T-helper 2 cell treated with Interferon-gamma antibody and Interleukin-4, amounts not matched to agents 5 μg/mL and 100 μg/mL, for 36 hours (primary cell): ENCODE results near the gene NAV2.

ENCODE experiments used
- DNase-seq: peaks from one replicate; pipeline ENCODE4 v3.0.0; 2021; ENCODE audit warnings: low spot score
- H3K27ac Mint-ChIP-seq: one replicate; pipeline ENCODE4 v1.8.0; 2021; ENCODE audit warnings: mild to moderate bottlenecking, mixed read lengths
- H3K27me3 Mint-ChIP-seq: one replicate; pipeline ENCODE4 v1.8.0; 2021; ENCODE audit warnings: low read depth, mixed read lengths
- H3K36me3 Mint-ChIP-seq: one replicate; pipeline ENCODE4 v1.8.0; 2021; ENCODE audit warnings: low read depth, mixed read lengths
- H3K4me1 Mint-ChIP-seq: one replicate; pipeline ENCODE4 v1.8.0; 2021; ENCODE audit warnings: low read depth, mixed read lengths
- H3K4me3 Mint-ChIP-seq: one replicate; pipeline ENCODE4 v1.8.0; 2022; ENCODE audit warnings: mild to moderate bottlenecking, moderate library complexity, mixed read lengths
- H3K9me3 Mint-ChIP-seq: one replicate; pipeline ENCODE4 v1.8.0; 2021; ENCODE audit warnings: mixed read lengths

The NAV2 gene

GRCh38 chr11:19869946-19870589 is 157.4 kb downstream of the NAV2 start:
- H3K4me1 Mint-ChIP-seq: no peaks in the 10 kb centered on the region
- DNase-seq: no peak
- H3K9me3 Mint-ChIP-seq: no peaks in the 10 kb centered on the region
- no peaks in the 10 kb centered on the region for H3K27me3 Mint-ChIP-seq
- H3K27ac Mint-ChIP-seq: no peak overlapping the region
- H3K36me3 Mint-ChIP-seq: no peaks in the 10 kb centered on the region
- H3K4me3 Mint-ChIP-seq: no peak overlapping the region

DNA sequence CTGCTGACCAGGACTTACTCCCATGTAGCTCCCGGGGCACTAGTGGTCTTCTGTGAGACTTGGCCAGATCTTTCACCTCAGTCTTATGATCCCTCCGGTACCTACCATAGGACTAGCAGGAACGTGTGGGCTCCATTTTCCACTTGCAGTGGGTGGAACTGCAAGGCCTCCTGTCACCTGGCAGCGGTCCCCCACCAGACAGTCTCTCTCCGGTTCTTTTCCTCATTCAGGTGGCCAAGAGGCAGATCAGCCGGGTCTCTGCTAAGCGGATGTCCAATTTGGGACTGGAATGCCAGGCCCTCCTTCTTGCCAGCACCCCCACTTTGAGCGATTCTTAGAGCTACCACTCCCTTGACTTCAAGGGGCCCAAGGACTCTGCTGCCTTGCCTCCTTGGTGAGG is 158.9 kb downstream of the NAV2 start:
- Mint-ChIP-seq H3K4me3 (no peak overlapping the region), H3K4me1 (no peaks in the 10 kb centered on the region), H3K36me3 (no peaks in the 10 kb centered on the region), H3K27me3 (no peaks in the 10 kb centered on the region), H3K27ac (no peak overlapping the region), H3K9me3 (no peaks in the 10 kb centered on the region)
- no peak for DNase-seq

GRCh38 chr11:19872512-19873145 is 160.0 kb downstream of the NAV2 start:
- H3K4me3 Mint-ChIP-seq: no peak overlapping the region

DNA sequence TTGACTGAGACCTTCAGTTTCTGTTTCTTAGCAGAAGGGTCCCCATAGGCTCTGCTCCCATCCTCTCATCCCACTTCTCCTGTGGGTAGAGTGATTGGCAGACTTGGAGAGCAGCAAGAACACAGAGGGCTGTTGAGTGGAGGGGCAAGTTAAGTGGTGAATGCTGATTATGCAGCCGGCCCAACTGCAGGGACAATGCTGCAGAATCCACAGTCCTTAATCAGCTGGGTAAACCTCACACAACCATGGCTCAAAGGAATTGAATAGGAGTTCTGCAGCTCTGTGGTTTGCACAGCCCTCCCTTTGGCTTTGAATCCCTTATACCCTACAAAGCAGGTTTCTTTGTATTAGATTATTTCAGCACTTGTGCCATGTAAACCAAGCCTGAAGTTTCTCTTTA is 161.1 kb downstream of the NAV2 start:
- no peak for DNase-seq
- H3K4me3 Mint-ChIP-seq: no peak overlapping the region

More at GRCh38 chr11:19872512-19873145, 160.0 kb downstream of the NAV2 start:
- Mint-ChIP-seq H3K27ac (no peak overlapping the region), H3K9me3 (no peaks in the 10 kb centered on the region), H3K36me3 (no peaks in the 10 kb centered on the region), H3K4me1 (no peaks in the 10 kb centered on the region), H3K27me3 (no peaks in the 10 kb centered on the region)
- DNase-seq: no peak

DNA sequence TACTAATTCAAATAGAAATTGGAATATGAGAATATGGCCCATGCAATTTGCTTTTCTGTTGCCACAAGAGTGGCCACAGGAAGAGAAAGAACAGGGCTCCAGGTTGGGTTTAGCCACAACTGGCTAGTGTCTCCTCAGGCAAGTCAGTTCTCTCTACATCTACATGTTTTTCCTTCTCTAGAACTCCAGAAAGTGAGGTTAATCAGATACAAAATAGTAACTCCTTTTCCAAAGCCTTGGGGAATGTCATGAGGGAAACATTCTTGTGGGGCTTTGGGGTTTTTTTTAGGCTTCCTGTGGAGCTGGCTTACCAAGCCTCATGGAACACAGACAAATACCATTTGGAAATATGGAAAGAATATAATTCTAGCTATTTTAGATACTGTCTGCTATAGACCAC is 161.6 kb downstream of the NAV2 start:
- H3K27me3 Mint-ChIP-seq: no peaks in the 10 kb centered on the region
- H3K4me3 Mint-ChIP-seq: no peak overlapping the region
- H3K4me1 Mint-ChIP-seq: no peaks in the 10 kb centered on the region
- no peaks in the 10 kb centered on the region for H3K9me3 Mint-ChIP-seq
- no peak for DNase-seq
- no peaks in the 10 kb centered on the region for H3K36me3 Mint-ChIP-seq
- no peak overlapping the region for H3K27ac Mint-ChIP-seq

More for the DNA sequence above, 161.1 kb downstream of the NAV2 start:
- H3K9me3 Mint-ChIP-seq: no peaks in the 10 kb centered on the region
- no peaks in the 10 kb centered on the region for H3K4me1 Mint-ChIP-seq
- H3K27me3 Mint-ChIP-seq: no peaks in the 10 kb centered on the region
- no peaks in the 10 kb centered on the region for H3K36me3 Mint-ChIP-seq
- no peak overlapping the region for H3K27ac Mint-ChIP-seq

DNA sequence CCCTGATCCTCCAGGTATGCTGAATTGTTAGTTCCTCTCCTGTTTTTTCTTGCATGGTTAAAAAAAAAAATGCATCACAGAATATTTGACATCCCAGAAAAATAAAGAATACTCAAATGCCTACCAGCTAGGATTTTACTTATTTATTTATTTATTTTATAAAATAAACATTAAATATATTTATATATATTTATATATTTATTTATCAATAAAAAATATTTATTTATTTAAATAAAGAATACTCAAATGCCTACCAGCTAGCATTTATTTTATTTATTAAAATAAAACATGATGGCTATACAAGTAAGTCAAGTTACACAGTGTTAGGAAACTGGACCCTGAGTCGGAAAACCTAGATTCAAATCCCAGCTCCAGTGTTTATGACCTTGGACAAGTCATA is 164.1 kb downstream of the NAV2 start:
- Mint-ChIP-seq H3K27ac (no peak overlapping the region), H3K9me3 (no peaks in the 10 kb centered on the region), H3K4me3 (no peak overlapping the region), H3K36me3 (no peaks in the 10 kb centered on the region), H3K27me3 (no peaks in the 10 kb centered on the region), H3K4me1 (no peaks in the 10 kb centered on the region)
- no peak for DNase-seq

GRCh38 chr11:19878520-19878919 is 165.9 kb downstream of the NAV2 start:
- no peaks in the 10 kb centered on the region for H3K9me3 Mint-ChIP-seq
- H3K27ac Mint-ChIP-seq: no peak overlapping the region
- no peaks in the 10 kb centered on the region for H3K36me3 Mint-ChIP-seq
- no peak for DNase-seq
- no peaks in the 10 kb centered on the region for H3K27me3 Mint-ChIP-seq
- no peaks in the 10 kb centered on the region for H3K4me1 Mint-ChIP-seq
- no peak overlapping the region for H3K4me3 Mint-ChIP-seq

GRCh38 chr11:19879307-19880087 is 166.9 kb downstream of the NAV2 start:
- Mint-ChIP-seq H3K4me3 (no peak overlapping the region), H3K27ac (no peak overlapping the region), H3K36me3 (no peaks in the 10 kb centered on the region), H3K9me3 (no peaks in the 10 kb centered on the region), H3K4me1 (no peaks in the 10 kb centered on the region), H3K27me3 (no peaks in the 10 kb centered on the region)
- no peak for DNase-seq

DNA sequence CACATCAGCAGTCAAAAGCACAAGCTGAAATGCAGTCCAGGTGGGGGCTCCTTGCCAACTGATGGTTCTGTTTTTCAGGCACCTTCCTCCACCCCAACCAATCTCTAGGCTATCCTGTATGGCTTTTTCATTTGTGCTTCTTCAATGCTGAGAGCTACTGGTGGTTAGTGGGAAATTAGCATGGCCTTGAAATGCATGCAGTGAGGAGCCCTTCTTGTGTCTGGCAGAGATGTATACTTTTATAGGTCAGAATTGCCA is 167.4 kb downstream of the NAV2 start:
- DNase-seq: no peak
- H3K27ac Mint-ChIP-seq: no peak overlapping the region
- no peak overlapping the region for H3K4me3 Mint-ChIP-seq
- H3K9me3 Mint-ChIP-seq: no peaks in the 10 kb centered on the region
- no peaks in the 10 kb centered on the region for H3K27me3 Mint-ChIP-seq
- no peaks in the 10 kb centered on the region for H3K4me1 Mint-ChIP-seq
- H3K36me3 Mint-ChIP-seq: no peaks in the 10 kb centered on the region

- H3K36me3 Mint-ChIP-seq: no peaks in the 10 kb centered on the region
- no peaks in the 10 kb centered on the region for H3K9me3 Mint-ChIP-seq
- no peaks in the 10 kb centered on the region for H3K4me1 Mint-ChIP-seq
- no peak for DNase-seq
- no peaks in the 10 kb centered on the region for H3K27me3 Mint-ChIP-seq
- H3K4me3 Mint-ChIP-seq: no peak overlapping the region
- no peak overlapping the region for H3K27ac Mint-ChIP-seq
These were observed 168.5 kb downstream of the NAV2 start for GRCh38 chr11:19881177-19881576.

- no peak for DNase-seq
- no peak overlapping the region for H3K4me3 Mint-ChIP-seq
- no peaks in the 10 kb centered on the region for H3K27me3 Mint-ChIP-seq
- H3K27ac Mint-ChIP-seq: no peak overlapping the region
- H3K9me3 Mint-ChIP-seq: no peaks in the 10 kb centered on the region
- no peaks in the 10 kb centered on the region for H3K36me3 Mint-ChIP-seq
- H3K4me1 Mint-ChIP-seq: no peaks in the 10 kb centered on the region
These were observed 169.7 kb downstream of the NAV2 start for GRCh38 chr11:19882356-19882755.

- Mint-ChIP-seq H3K36me3 (no peaks in the 10 kb centered on the region), H3K4me3 (no peak overlapping the region), H3K9me3 (no peaks in the 10 kb centered on the region), H3K4me1 (no peaks in the 10 kb centered on the region), H3K27ac (no peak overlapping the region), H3K27me3 (no peaks in the 10 kb centered on the region)
- no peak for DNase-seq
These were observed 173.9 kb downstream of the NAV2 start for GRCh38 chr11:19886498-19886897.

DNA sequence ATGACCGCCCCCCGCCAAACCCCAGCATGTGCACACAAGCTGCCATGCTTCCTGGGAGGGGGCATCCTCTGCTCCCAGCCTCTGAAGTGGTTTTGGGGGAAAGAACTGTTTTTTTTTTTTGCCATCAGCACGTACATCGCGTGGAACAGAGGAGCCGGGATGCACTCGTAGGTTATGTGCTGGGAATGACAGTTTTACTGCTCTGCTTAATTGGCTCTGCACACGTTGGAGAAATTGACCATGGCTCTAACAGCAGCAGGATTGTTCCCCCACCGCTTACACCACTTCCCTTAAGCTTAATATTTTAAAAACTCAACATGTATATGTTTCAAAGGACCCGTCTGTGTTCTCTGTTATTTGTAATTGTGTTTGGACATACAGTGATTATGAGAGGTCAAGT is 175.2 kb downstream of the NAV2 start:
- no peak for DNase-seq
- Mint-ChIP-seq H3K27me3 (no peaks in the 10 kb centered on the region), H3K4me3 (no peak overlapping the region), H3K27ac (no peak overlapping the region), H3K36me3 (no peaks in the 10 kb centered on the region), H3K4me1 (no peaks in the 10 kb centered on the region), H3K9me3 (no peaks in the 10 kb centered on the region)

- Mint-ChIP-seq H3K9me3 (no peaks in the 10 kb centered on the region), H3K27ac (no peak overlapping the region), H3K4me3 (no peak overlapping the region), H3K27me3 (no peaks in the 10 kb centered on the region), H3K36me3 (no peaks in the 10 kb centered on the region), H3K4me1 (no peaks in the 10 kb centered on the region)
- no peak for DNase-seq
These were observed 176.9 kb downstream of the NAV2 start for GRCh38 chr11:19889531-19889930.
